Measurements from ENCODE around the gene GATA2.

Gene GATA2

DNA sequence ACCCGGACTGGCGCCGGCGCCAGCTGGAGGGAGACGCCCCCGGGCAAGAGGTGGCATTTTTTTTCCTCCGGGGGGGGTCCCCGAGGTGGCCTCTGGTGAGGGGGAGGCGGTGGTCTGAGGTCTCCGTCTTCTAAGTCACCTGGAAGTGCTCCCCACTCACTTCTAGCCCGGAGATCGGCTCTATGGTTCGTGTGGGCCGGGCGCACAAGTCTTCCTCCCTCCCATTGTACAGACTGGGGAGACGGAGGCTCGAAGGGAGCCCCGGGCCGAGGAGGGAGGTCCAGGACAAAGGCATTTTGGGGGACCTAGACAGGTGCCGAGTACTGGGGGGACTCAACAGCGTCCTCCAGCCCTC is 4.4 kb downstream of the GATA2 start:
- no peak for DNase-seq (ENCODE audit: extremely low read depth in 1 of 2, low read depth in 1 of 2)

DNA sequence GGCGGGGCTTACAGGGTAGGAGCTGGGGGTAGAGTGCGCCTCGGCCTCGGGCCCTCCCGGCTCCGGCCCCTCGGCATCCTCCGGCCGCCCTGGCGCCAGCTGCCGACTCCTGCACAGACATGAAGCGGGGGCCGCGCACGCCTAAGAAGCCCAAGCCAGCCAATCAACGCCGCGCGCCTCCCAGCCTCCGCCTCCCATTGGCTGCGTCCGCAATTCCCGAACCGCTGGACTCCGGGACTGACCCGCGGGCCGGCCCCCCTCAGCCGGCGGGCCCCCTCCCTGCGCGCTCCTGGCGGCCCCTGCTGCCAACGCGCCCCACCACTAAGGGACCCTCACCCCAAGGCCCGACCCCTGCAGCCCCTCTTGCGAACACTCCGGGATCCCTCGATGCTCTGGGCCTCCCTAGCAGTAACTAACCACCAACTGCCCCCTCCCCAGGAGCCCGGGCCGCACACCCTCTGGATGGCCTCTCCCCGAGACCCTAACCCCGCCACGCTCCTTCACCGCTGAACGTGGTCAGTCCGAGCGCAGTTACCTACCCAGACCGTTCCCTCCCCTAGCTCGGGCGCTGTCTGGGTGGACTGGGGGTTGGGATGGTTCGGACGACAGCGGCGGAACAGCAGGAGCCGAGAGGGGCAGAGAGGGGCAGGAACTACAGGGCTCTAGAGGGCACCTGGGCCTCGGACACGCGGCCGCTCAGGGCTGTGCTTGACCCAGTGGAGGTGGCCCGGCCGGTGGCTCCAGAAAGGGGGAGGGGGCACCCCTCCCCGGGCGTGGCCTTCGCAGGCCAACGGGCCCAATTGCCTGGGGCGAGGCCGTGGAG is 5.0 kb downstream of the GATA2 start:
- no peak for DNase-seq (ENCODE audit: extremely low read depth in 1 of 2, low read depth in 1 of 2)

DNA sequence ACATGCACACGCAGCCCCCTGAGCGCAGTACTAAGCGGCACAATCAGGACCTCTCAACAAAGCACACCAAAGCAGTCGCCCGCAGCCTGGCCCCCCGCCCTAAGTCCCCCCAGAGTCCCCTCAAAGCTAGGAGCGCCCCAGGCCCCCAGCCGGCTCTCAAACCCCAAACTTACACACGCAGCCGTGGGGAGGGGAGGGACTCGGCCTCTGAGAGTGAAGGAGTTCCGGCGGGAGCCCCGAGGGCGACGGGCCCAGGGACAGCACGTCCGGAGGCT is 5.5 kb downstream of the GATA2 start:
- no peak for DNase-seq (ENCODE audit: extremely low read depth in 1 of 2, low read depth in 1 of 2)

DNA sequence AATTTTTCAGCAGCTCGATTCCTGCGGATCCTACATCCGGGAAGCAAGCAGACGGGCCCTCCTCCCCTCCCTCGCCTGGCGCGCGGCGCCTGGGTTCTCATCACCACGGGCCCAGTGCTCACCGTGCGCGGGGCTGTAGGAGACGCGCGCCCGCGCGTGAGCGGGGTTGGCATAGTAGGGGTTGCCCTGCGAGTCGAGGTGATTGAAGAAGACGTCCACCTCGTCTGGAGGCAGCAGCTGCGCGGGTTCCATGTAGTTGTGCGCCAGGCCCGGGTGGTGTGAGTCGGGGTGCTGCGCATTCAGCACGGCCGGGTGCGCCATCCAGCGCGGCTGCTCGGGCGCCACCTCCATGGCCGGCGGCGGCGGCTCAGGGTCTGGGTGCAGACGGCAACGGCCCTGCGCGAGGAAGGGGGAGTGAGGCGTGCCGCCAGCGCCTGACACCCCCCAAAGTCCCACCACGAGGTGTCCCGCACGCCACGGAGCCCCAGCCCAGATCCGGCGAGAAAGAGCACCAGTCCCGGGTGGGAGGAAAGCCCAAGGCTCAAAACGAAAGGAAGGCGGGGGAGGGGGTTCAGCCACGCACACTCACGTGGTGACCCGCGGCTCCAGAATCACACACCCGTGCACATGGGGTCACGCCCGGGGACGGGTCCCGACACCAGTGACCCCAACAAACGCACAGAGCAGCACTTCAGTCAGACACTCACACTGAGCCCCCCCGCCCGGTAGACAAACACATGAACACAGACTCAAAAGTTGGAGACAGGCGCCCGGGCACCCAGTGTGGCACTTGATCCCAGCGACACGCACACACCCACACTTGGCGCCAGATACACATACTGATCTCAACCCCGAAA is 6.1 kb downstream of the GATA2 start:
- DNase-seq (ENCODE audit: extremely low read depth in 1 of 2, low read depth in 1 of 2), result no peak

DNA sequence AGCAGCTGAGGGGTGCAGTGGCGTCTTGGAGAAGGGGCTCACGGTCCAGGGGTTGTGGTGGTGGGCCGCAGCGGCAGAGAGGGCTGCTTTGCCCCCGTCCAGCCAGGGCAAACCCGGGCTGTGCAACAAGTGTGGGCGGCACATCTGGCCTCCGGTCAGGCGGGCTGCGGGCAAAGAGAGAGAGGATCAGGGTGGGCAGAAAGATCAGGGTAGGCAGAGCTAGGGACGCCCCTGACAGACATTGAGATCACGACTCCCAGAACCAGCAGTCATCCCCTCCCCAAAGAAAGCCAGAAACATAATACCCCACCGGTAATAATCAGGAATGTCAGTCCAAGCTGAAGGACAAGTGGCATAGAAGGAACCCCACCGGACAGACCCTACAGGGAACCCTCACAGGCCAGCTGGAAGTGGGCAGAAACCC is 6.8 kb downstream of the GATA2 start:
- DNase-seq (ENCODE audit: extremely low read depth in 1 of 2, low read depth in 1 of 2), result no peak

DNA sequence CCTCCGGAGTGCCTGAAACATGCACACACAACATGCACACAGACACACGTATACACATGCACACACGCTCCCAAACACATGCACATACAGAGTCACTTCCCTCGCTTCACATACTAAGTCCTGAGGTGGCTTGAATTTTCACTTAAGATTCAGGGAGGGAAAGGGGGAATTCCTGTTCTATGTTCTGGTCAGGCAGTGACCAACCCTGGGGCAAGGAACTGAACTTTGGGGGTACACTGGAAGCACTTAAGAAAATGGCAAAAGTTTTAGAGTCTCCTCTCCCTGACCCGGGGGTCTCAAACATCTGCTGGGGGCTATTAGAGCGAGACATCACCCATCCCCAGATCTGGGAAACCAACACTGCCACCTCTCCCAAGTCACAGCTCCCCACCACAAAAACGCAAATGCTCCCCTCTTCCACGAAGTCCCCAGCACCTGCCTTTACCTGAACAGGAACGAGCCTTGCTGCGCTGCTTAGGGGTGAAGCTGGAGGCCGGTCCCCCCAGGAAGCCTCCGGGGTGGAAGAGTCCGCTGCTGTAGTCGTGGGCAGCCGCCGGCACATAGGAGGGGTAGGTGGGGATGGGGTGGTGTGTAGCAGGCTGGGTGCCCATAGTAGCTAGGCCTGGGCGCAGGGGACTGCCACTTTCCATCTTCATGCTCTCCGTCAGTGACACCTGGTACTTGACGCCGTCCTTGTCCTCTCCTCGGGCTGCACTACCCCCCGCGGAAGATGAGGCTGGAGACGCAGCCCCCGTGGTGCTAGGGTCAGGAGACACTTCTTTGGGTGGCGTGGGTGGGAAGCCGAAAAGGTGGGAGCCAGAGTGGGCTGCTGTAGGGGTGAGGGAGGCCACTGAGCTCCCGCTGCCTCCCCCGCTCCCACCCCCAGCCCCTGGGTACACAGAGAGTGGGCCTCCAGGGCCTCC is 7.5 kb downstream of the GATA2 start:
- DNase-seq (ENCODE audit: extremely low read depth in 1 of 2, low read depth in 1 of 2), result no peak

DNA sequence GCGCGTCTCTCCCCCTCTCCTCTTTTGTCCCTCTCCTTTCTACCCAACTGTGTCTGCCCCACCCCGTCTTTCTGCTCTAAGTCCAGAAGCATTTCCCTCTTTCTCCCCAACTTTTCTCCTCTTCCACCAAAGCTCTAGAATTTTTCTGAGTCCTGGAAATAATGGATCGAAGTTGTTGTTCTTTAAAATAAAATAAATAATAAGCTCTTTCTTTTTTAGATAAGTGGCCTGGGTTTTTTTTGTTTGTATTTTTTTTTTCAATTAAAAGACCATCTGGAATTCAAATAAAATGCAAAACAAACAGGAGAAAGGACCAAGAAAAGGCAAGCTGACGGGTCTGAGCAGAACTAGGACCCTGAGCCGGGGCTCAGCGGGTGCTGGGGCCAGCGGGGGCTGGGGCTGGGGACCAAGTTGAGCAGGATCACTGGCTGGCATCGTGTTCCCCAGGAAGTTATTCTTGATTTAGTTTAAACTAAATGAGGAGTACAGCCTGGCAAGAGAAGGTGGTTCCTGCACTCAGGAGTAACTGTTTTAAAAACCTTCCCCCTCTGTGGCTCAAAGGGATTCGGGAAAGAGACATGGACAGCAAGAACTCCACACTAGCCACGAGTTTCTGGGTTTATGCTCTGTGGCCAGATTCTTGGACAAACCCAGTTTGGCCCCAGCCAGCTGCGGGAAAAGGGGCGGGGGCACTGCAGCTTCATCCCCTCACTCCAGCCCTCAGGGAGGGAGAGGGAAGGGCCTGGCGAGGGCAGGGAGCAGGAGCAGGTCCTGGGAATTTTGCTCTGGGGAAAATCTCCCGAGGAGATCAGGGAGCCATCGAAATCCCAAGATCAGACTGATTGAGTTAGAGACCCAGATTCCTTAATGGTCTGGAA is 8.4 kb downstream of the GATA2 start:
- no peak for DNase-seq (ENCODE audit: extremely low read depth in 1 of 2, low read depth in 1 of 2)

DNA sequence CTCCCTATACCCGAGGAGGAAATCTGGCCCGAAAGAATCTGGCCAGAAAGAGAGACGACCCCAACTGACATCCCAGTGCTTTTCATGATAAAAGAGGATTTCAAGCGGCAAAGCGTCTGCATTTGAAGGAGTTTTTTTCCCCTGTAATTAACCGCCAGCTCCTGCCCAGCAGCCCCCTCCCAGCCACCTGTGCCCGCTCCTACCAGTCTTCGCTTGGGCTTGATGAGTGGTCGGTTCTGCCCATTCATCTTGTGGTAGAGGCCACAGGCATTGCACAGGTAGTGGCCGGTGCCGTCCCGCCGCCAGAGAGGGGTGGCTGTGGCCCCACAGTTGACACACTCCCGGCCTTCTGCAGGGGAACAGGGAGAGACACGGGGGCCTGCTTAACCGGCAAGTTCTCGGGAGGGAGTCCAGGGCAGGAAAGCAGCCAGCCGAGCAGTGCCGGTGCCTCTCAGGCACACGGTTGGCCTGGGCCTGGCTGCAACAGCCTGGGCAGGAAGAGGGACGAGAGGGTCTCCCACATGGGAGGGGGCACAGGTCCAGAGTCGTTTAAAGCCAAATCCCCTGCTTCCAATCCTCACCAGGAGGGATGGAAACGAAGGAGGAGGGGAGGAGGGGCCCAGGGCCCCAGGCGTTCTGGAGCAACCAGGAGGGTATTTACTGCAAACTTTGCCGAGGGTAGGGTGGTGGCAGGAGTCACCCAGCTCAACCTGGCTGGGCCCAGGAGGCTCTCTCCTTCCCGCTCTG is 9.2 kb downstream of the GATA2 start:
- DNase-seq (ENCODE audit: extremely low read depth in 1 of 2, low read depth in 1 of 2), result no peak

DNA sequence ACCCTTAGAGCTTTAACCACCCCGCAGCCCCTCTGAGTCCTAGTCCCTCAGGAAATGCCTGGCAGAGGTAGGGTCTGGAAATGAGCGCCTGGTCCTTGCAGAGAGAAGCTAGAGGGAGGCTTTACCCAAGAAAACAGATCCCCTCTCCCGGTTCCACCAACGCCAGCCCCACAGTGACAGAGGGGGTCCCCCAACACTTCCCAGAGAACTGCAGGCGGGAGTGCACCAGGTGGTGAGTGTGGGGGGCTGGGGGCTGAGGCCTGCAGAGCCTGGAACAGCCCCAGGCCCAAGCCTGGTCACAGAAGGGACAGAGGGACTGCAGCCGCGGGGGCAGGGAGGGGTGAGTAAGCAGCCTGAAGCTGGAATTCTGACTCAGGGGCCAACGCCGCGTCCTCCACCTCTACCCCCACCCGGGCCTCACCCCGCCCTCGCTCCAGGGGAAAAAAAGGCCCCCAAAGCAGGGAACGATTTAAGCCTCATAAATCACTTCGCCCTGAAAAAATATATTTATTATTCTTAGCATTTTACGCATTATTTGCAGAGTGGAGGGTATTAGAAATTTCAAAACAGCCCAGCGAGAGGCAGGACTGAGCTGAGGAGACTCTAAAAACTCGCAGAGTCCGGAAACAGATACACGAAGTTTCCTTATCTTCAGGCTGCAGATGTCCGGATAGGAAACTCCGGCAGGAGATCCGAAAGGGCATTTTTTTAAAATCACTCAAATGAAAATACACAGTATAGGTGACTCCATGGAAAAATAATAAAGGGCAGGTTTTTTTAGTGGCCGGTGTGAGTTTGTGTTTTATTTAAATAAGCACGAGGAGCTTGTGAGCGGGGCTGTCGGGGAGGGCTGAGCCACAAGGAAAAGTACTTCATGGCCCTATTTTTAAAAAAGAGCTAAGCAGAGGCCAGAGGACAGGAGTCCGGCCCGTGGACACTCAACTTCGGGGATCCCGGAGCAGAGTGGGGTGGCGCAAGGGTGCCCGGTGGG is 10.0 kb downstream of the GATA2 start:
- DNase-seq (ENCODE audit: extremely low read depth in 1 of 2, low read depth in 1 of 2), result no peak

DNA sequence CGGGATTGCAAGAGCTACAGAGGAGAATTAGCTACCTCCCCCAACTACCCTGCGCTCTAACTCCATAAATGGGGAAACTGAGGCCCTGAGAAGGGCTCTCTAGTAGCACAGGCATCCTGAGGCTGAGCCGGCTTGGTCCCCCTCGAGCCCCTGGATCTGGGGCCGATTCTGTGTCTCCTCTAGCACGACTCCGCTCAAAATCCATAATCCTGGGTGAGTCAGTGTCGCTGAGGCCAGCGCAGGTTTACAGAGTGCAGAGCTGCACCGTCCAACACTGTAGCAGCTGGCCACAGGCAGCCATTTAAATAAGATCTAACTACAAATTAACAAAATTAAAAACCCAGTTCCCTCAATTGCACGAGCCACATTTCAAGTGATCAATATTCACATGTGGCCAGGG is 10.8 kb downstream of the GATA2 start:
- DNase-seq (ENCODE audit: extremely low read depth in 1 of 2, low read depth in 1 of 2), result no peak

DNA sequence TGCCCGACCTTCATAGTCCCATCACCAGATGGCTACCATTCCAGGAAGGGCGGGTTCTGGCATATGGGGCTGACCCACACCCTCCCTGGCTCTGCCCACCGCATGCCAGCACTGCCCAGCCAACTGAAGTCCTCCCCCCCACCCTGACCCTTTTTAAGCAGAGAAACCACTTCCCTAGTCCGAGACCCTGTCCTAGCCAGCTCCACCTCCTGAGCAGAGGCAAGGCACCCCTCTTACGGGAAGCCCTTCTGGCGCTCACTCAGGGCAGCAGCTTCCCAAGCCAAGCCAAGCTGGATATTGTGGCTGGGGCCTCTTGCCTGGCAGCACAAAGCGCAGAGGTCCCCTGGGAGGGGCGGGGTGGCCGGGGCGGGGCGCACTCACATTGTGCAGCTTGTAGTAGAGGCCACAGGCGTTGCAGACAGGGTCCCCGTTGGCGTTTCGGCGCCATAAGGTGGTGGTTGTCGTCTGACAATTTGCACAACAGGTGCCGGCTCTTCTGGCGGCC is 11.5 kb downstream of the GATA2 start:
- DNase-seq (ENCODE audit: extremely low read depth in 1 of 2, low read depth in 1 of 2), result no peak

DNA sequence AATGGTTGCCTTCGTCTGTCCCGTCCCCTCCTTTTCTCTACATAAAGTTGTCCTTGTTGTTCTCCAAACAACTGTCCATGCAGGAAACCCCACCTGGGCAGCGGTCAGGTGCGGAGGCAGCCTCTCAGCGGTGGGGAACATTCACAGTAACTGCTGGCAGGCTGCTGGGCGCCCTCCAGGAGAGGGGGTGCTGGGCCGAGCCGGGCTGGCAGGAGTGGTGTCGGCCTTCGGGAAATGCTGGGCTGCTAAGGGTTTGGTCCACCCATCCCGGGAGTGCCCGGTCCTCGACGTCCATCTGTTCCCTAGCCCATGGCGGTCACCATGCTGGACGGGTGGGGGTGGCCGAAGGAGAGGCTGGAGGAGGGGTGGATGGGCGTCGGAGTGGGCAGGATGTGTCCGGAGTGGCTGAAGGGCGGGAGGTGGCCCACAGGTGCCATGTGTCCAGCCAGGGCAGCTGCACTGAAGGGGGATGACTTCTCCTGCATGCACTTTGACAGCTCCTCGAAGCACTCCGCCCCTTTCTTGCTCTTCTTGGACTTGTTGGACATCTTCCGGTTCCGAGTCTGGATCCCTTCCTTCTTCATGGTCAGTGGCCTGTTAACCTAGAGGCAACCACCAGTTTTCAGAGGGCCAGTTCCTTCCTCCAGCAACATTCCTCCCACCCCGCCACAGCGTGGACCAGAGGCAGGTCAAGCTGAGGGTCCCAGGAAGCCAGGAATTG is 12.1 kb downstream of the GATA2 start:
- DNase-seq (ENCODE audit: extremely low read depth in 1 of 2, low read depth in 1 of 2), result no peak

DNA sequence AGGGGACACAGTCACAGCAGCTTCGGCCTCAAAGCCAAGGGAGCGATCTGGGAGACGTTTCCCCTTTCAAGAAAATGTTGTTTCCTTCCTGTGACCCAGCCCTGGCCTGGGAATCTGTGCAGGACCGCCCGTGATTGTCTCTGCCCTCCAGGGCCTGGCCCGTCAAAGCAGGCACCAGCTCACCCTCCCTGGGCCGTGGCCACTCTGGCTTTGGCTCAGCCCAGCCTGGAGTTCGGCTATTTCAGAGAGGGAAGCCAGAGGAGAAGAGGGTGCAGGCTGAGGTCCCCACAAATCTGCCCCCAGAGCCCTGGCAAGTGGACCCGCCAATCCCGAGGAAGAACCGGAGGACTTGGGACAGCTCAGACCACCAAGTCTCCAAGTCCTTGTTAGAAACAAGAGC is 12.7 kb downstream of the GATA2 start:
- no peak for DNase-seq (ENCODE audit: extremely low read depth in 1 of 2, low read depth in 1 of 2)

DNA sequence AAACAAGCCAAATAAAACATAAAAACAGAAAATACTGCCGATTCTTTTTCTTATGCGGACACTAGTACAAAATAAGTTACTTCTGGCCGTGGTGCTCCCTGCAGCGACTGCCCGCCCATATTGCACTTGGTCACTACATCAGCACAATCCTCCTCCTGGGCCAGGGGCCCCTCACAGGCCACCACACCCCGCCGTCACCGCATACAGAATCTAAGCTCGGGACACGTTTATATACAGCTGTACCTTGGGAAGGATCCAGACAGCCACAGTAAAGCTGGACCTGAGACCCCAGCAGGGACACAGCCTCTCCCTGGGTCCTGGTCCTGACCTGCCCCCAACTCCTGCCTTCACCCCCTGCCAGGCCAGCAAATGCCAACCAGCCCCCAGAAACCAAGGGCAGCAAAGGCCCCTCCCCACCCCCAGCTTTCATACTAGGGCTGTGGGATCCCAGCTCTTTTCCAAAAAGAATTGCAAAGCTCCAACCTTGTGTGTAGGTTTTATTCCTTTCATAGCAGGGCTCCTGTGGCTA is 13.4 kb downstream of the GATA2 start:
- no peak for DNase-seq (ENCODE audit: extremely low read depth in 1 of 2, low read depth in 1 of 2)

DNA sequence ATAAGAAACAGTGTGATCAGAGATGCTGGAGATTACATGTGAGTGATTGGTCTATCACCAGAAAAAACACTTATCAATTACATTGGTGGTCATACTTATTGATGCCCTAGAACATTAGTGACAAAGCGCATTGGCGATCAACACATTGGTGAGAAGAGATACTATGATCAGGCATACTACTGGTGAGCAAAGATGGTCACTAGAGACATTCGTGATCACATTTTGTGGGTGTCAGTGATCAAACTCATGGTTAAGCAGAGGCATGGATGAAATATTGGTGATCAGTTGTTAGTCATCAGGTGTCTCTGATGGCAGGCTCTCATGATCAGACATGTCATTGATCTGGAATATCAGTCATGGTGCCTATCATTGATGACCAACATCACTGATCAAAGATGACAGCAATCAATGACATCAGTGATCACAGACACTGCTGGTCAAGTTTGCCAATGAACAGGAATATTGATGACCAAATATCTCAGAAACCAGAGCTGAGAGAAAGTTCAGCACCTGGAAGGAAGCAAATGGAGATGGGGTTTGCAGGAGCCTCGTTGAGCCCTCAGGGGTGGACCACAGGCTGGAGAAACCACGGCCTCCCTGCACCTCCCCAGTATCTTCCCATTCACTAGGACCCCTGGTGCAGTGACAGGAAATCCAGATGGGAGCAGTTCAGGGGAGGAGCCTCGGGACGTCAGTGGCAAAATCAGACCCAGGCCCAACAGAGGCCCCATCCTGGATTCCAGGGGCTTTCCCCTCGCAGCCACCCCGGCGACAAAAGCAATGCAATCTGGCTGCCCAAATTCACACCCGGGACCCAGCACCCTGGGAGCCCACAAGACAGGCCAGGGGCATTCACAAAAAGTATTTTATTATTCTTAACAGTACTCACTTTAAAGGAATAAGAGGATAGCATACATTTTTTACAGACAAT is 14.2 kb downstream of the GATA2 start:
- no peak for DNase-seq (ENCODE audit: extremely low read depth in 1 of 2, low read depth in 1 of 2)

DNA sequence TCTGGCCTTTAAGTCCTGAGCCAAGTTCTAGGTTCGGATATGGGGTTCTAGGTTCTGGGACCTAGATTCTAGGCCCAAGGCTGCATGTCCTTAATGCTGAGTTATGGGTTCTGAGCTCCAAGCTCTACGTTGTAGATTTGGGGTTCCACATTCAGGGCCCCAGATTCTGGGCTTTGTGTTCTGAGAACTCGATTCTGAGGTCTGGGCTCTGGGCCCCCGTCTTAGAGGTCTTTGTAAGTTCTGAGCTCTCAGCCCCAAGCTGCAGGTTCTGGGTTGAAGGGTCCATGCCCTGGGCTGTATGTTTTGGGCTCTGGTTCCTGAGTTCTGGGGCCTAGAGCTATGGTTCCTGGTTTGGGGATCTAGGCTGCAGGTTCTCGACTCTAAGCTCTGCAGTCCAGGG is 16.3 kb downstream of the GATA2 start:
- no peak for DNase-seq (ENCODE audit: extremely low read depth in 1 of 2, low read depth in 1 of 2)
